OCI-LY7 (cell line): ENCODE results near the gene ACOT13. TPM values are rescaled to one million over a fixed set of nuclear protein-coding genes. Genes with fewer than 3 reads are reported as not detected.

Experiments
- Bru-seq: library from RNA; stranded (reverse); fragments of 400-500 nt; gene quantifications from one replicate; lab custom pipeline; 2021; lab: Mats Ljungman, UMichigan
- BruChase-seq, 2 experiments: library from RNA; stranded (reverse); fragments of 400-500 nt; gene quantifications; one replicate each; lab custom pipeline; 2021; lab: Mats Ljungman, UMichigan
- BruUV-seq: library from RNA; stranded (reverse); fragments of 400-500 nt; replicated peaks from 2 replicates; lab custom pipeline; 2021; lab: Mats Ljungman, UMichigan
- CTCF ChIA-PET: fragments of 300-600 bp; sonication (Branson Sonifier 250); formaldehyde crosslinking; loops from one replicate; lab custom pipeline; 2022; ENCODE audit warnings: antibody characterized with exemption; ENCODE audit not compliant: unreplicated experiment; lab: Charles Lee
- POLR2A ChIA-PET: fragments of 300-600 bp; sonication (Branson Sonifier 250); formaldehyde crosslinking; loops from one replicate; lab custom pipeline; 2022; ENCODE audit warnings: antibody characterized with exemption; lab: Charles Lee
- DNase-seq: peaks from one replicate; pipeline ENCODE4 v3.0.0-alpha.2; 2015; ENCODE audit warnings: low spot score
- H2AFZ ChIP-seq: fragments of 200-600 bp; sonication (generic), shearing (Covaris generic); 2 replicates; pipeline ENCODE4 v1.6.1; 2014; ENCODE audit warnings: mild to moderate bottlenecking, antibody characterized with exemption, low read length, moderate library complexity
- H3K27ac ChIP-seq: fragments of 200-600 bp; sonication (generic); 2 replicates; pipeline ENCODE4 v1.5.1; 2014; ENCODE audit warnings: mixed run types, low read depth, mild to moderate bottlenecking, moderate library complexity, low read length, inconsistent platforms; ENCODE audit not compliant: poor library complexity, severe bottlenecking
- H3K36me3 ChIP-seq: fragments of 200-600 bp; sonication (generic); 2 replicates; pipeline ENCODE4 v1.6.1; 2014; ENCODE audit warnings: mild to moderate bottlenecking, antibody characterized with exemption, low read length, moderate library complexity, mixed read lengths; ENCODE audit not compliant: insufficient read depth
- H3K4me1 ChIP-seq: fragments of 200-600 bp; sonication (generic); 2 replicates; pipeline ENCODE4 v1.5.1; 2014; ENCODE audit warnings: mild to moderate bottlenecking, low read length; ENCODE audit not compliant: insufficient read depth, poor library complexity, severe bottlenecking
- H3K4me2 ChIP-seq: fragments of 200-600 bp; sonication (generic); 2 replicates; pipeline ENCODE4 v1.6.1; 2014; ENCODE audit warnings: mild to moderate bottlenecking, low read length
- H3K4me3 ChIP-seq: fragments of 200-600 bp; sonication (generic); 2 replicates; pipeline ENCODE4 v1.5.1; 2014; ENCODE audit warnings: mild to moderate bottlenecking, low read depth, low read length; ENCODE audit not compliant: poor library complexity, severe bottlenecking
- H3K79me2 ChIP-seq: fragments of 200-600 bp; sonication (generic); 2 replicates; pipeline ENCODE4 v1.6.1; 2016; ENCODE audit warnings: low read depth, mild to moderate bottlenecking, low read length, moderate library complexity, mixed read lengths; ENCODE audit not compliant: insufficient read depth
- H3K9me2 ChIP-seq: fragments of 200-600 bp; sonication (generic); 2 replicates; pipeline ENCODE4 v1.6.1; 2016; ENCODE audit warnings: mild to moderate bottlenecking, low read length, mixed read lengths; ENCODE audit not compliant: insufficient read depth
- H3K9me3 ChIP-seq: fragments of 200-600 bp; sonication (generic); 2 replicates; pipeline ENCODE4 v1.6.1; 2014; ENCODE audit warnings: mild to moderate bottlenecking, mixed run types, low read length, mixed read lengths
- H4K20me1 ChIP-seq: fragments of 200-600 bp; sonication (generic); 2 replicates; pipeline ENCODE4 v1.6.1; 2014; ENCODE audit warnings: mild to moderate bottlenecking, antibody characterized with exemption, low read length, moderate library complexity, mixed read lengths; ENCODE audit not compliant: insufficient read depth
- CTCF ChIP-seq: fragments of 200-600 bp; sonication (generic); conservative IDR thresholded peaks from 2 replicates; pipeline ENCODE4 v1.5.1; 2014; ENCODE audit warnings: mild to moderate bottlenecking, antibody characterized with exemption, low read length, moderate library complexity, mixed read lengths
- EZH2phosphoT487 ChIP-seq: fragments of 200-600 bp; sonication (generic); IDR thresholded peaks from 2 replicates; pipeline ENCODE4 v1.6.1; 2018; ENCODE audit warnings: low read depth, borderline replicate concordance, mild to moderate bottlenecking, mixed run types, antibody characterized with exemption, low read length, moderate library complexity, mixed read lengths
- intact Hi-C: fragments of 100-400 bp; cut with micrococcal nuclease; formaldehyde crosslinking; loops from one replicate; pipeline ENCODE4 v1.10.0; 2022; ENCODE audit not compliant: unreplicated experiment
- long read RNA-seq: library from polyadenylated mRNA; stranded (forward); transcript quantifications from one replicate; pipeline ENCODE4 v2.0.0, GENCODE V29; 2022
- total RNA-seq, 2 experiments: library from RNA; depleted of rRNA in 1 of 2; stranded (reverse); fragments of >200 nt in 1 of 2; shearing (Covaris generic) in 1 of 2; gene quantifications; 2 replicates each; pipeline ENCODE4 v1.2.3, GENCODE V29; 2014 to 2022

The ACOT13 gene
- total RNA-seq (2014; rRNA removed; shearing (Covaris generic)) = 4.1 and 6.7 TPM in 2 replicates
- 16.4 and 19.0 TPM in 2 replicates for total RNA-seq (2022)
- percentile 53 among the genes with signal in this experiment for Bru-seq, nascent RNA
- BruChase-seq, experiment 1, labeled RNA remaining after a 6-hour chase = percentile 51 among the genes with signal in this experiment
- percentile 49 among the genes with signal in this experiment for BruChase-seq, experiment 2, labeled RNA remaining after a 2-hour chase
- long read RNA-seq, full-length matches to known transcripts = 35 of 53 reads
- long read RNA-seq, partial matches to known transcripts = 0 of 53 reads
- long read RNA-seq, other reads (novel, unspliced or antisense) = 18 of 53 reads

GRCh38 chr6:24666641-24667377 lies at the start of gene ACOT13, which contains the start of gene TDP2:
Gene ACOT13, plus strand, starts transcription at chr6:24667077. Its CDS starts 187 bp downstream, at chr6:24667264.
Gene TDP2, minus strand, starts transcription at chr6:24666899. Its CDS starts 37 bp downstream, at chr6:24666862.
- Histone ChIP-seq H4K20me1 (peaks cover 12% of the 10 kb centered on the region; the same call in 1 of the 2 replicates), H3K27ac (peak within 1 kb of the TSS; percentile 82), H3K36me3 (peaks cover 38% of the 10 kb centered on the region), H3K9me3 (peaks cover 17% of the 10 kb centered on the region; the same call in 1 of the 2 replicates), H2AFZ (peak within 1 kb of the TSS; percentile 99), H3K9me2 (no peaks in the 10 kb centered on the region), H3K4me1 (peaks cover 25% of the 10 kb centered on the region), H3K4me2 (peak within 1 kb of the TSS; percentile 89), H3K4me3 (peak within 1 kb of the TSS; percentile 98), H3K79me2 (peaks cover 29% of the 10 kb centered on the region)
- peak; percentile 98 for DNase-seq
- peak; percentile 70 for TF ChIP-seq CTCF
- TF ChIP-seq EZH2phosphoT487 = no peak
- no TSS peak for BruUV-seq
- intact Hi-C loops = loop anchor here (1.0 to 2.0 kb wide), 3 partner anchors 54 to 172 kb away; no protein-coding TSS in a partner anchor
- ChIA-PET CTCF (no interaction called here), POLR2A (interaction anchor here (0.9 to 1.4 kb wide), 4 partner anchors 12 to 144 kb away, joined by 3 to 5 read pairs (median 4); no protein-coding TSS in a partner anchor)

GRCh38 chr6:24619661-24620060 lies 47.2 kb upstream of the ACOT13 start:
- Histone ChIP-seq H3K4me3 (no peak overlapping the region), H4K20me1 (no peaks in the 10 kb centered on the region), H3K36me3 (no peaks in the 10 kb centered on the region), H3K9me3 (no peaks in the 10 kb centered on the region), H2AFZ (no peak overlapping the region), H3K79me2 (no peaks in the 10 kb centered on the region), H3K9me2 (no peaks in the 10 kb centered on the region), H3K27ac (no peak overlapping the region), H3K4me2 (no peak overlapping the region), H3K4me1 (no peaks in the 10 kb centered on the region)
- ChIA-PET CTCF (no interaction called here), POLR2A (interaction anchor here (0.6 to 1.5 kb wide), 2 partner anchors 18 to 35 kb away, joined by 3 to 5 read pairs; no protein-coding TSS in a partner anchor)
- intact Hi-C loops = no loop called here
- TF ChIP-seq EZH2phosphoT487 = no peak
- TF ChIP-seq CTCF = no peak
- no peak for DNase-seq
- BruUV-seq = no TSS peak
